Measurements from ENCODE around the gene SGMS1.

DNA sequence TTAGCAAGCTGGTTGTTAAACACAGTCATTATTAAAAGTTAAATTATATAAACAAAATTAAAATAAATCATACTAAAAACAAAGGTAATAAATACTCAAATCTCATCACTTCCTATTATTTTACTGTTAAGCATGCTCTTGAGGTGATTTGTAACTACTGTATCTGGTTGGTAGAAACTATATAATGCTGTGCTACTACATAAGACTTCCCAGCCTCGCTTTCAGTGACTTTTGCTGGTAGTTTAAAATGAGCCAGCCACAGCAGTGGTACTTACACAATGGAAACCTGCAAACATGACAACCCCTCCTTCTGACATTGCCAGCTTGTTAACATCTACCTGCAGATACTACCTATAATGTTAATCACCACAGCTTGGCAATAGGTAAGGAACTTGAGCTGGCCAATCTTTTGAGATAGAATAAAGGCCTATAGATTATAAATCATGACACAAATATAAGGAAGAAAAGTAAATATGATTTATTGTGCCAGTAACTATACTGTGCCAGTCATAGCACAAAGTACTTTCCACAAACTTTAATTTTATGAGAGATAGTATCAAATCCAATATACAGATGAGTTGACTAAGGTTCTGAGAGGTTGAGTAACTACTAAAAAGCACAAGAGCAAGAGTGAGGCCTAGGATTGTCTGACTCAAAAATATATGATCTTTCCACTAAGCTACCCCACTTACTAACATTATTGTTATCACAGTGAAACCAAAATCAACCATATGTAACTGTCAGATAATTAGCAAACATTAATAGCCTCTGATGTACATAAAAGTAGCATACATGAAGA lies 191.3 kb downstream of the SGMS1 start:
- TF ChIP-seq EP300 (IDR thresholded peaks at IDR 0.05) (no peak), POLR2A (IDR thresholded peaks at IDR 0.05) (no peak)
- TF ChIP-seq, protein P1, sequence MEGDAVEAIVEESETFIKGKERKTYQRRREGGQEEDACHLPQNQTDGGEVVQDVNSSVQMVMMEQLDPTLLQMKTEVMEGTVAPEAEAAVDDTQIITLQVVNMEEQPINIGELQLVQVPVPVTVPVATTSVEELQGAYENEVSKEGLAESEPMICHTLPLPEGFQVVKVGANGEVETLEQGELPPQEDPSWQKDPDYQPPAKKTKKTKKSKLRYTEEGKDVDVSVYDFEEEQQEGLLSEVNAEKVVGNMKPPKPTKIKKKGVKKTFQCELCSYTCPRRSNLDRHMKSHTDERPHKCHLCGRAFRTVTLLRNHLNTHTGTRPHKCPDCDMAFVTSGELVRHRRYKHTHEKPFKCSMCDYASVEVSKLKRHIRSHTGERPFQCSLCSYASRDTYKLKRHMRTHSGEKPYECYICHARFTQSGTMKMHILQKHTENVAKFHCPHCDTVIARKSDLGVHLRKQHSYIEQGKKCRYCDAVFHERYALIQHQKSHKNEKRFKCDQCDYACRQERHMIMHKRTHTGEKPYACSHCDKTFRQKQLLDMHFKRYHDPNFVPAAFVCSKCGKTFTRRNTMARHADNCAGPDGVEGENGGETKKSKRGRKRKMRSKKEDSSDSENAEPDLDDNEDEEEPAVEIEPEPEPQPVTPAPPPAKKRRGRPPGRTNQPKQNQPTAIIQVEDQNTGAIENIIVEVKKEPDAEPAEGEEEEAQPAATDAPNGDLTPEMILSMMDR (IDR thresholded peaks at IDR 0.05) = no peak
